ENCODE measurements around the gene PPARA.

PPARA gene

GRCh38 chr22:46143491-46144147, 6.7 kb upstream of the PPARA start:
- DNase-seq (ENCODE audit: low read depth) = no peak

- no peak for DNase-seq (ENCODE audit: low read depth)
Measured at GRCh38 chr22:46145361-46145851, 4.9 kb upstream of the PPARA start.

- no peak for DNase-seq (ENCODE audit: low read depth)
Measured at GRCh38 chr22:46145896-46146295, 4.4 kb upstream of the PPARA start.

- DNase-seq (ENCODE audit: low read depth) = no peak
Measured at GRCh38 chr22:46146329-46146728, 4.0 kb upstream of the PPARA start.

GRCh38 chr22:46147061-46147460, 3.3 kb upstream of the PPARA start:
- no peak for DNase-seq (ENCODE audit: low read depth)

GRCh38 chr22:46147471-46148267, 2.7 kb upstream of the PPARA start:
- no peak for DNase-seq (ENCODE audit: low read depth)

GRCh38 chr22:46148336-46148735, 2.0 kb upstream of the PPARA start:
- no peak for DNase-seq (ENCODE audit: low read depth)

- no peak for DNase-seq (ENCODE audit: low read depth)
Measured at GRCh38 chr22:46148816-46149511, 1.4 kb upstream of the PPARA start.

- DNase-seq (ENCODE audit: low read depth) = no peak
Measured at GRCh38 chr22:46149512-46150033, 753 bp upstream of the PPARA start.

- no peak for DNase-seq (ENCODE audit: low read depth)
Measured at GRCh38 chr22:46150655-46151477, 540 bp downstream of the PPARA start.

GRCh38 chr22:46153930-46154329, 3.6 kb downstream of the PPARA start:
- DNase-seq (ENCODE audit: low read depth) = no peak

- no peak for DNase-seq (ENCODE audit: low read depth)
Measured at GRCh38 chr22:46156031-46156430, 5.7 kb downstream of the PPARA start.

GRCh38 chr22:46158283-46158682, 8.0 kb downstream of the PPARA start:
- no peak for DNase-seq (ENCODE audit: low read depth)

- DNase-seq (ENCODE audit: low read depth) = no peak
Measured at GRCh38 chr22:46159212-46159611, 8.9 kb downstream of the PPARA start.

GRCh38 chr22:46159777-46160176, 9.5 kb downstream of the PPARA start:
- DNase-seq (ENCODE audit: low read depth) = no peak

- no peak for DNase-seq (ENCODE audit: low read depth)
Measured at GRCh38 chr22:46162285-46162684, 12.0 kb downstream of the PPARA start.

- no peak for DNase-seq (ENCODE audit: low read depth)
Measured at GRCh38 chr22:46162771-46163556, 12.6 kb downstream of the PPARA start.

- no peak for DNase-seq (ENCODE audit: low read depth)
Measured at GRCh38 chr22:46163557-46163888, 13.2 kb downstream of the PPARA start.

- DNase-seq (ENCODE audit: low read depth) = no peak
Measured at GRCh38 chr22:46165977-46166376, 15.7 kb downstream of the PPARA start.

GRCh38 chr22:46169628-46170027, 19.3 kb downstream of the PPARA start:
- DNase-seq (ENCODE audit: low read depth) = no peak

GRCh38 chr22:46171940-46172339, 21.6 kb downstream of the PPARA start:
- DNase-seq (ENCODE audit: low read depth) = no peak

All from CMK (cell line).